SU-DHL-6 (cell line): ENCODE results near the gene NTRK2.

Experiments
- H2AFZ ChIP-seq: fragments of 200-600 bp; sonication (generic); 2 replicates; pipeline ENCODE4 v1.6.1; 2014; ENCODE audit warnings: low read depth, mild to moderate bottlenecking, moderate library complexity, mixed read lengths, antibody characterized with exemption, low read length; ENCODE audit not compliant: severe bottlenecking
- H3F3A ChIP-seq: fragments of 200-600 bp; shearing (Covaris generic); 2 replicates; pipeline ENCODE4 v1.6.0; 2016; ENCODE audit warnings: antibody characterized with exemption, mild to moderate bottlenecking; ENCODE audit not compliant: insufficient read depth
- H3K27ac ChIP-seq: fragments of 200-600 bp; sonication (generic); 2 replicates; pipeline ENCODE4 v1.5.1; 2016; ENCODE audit warnings: low read depth, mild to moderate bottlenecking, low read length, moderate library complexity, mixed read lengths
- H3K27me3 ChIP-seq: fragments of 200-600 bp; sonication (generic), shearing (Covaris generic); 2 replicates; pipeline ENCODE4 v1.6.0; 2014; ENCODE audit warnings: mild to moderate bottlenecking, low read length
- H3K36me3 ChIP-seq: fragments of 200-600 bp; sonication (generic); 2 replicates; pipeline ENCODE4 v1.6.1; 2014; ENCODE audit warnings: mild to moderate bottlenecking, low read length, mixed read lengths
- H3K4me2 ChIP-seq: fragments of 300-600, 200-600 bp; shearing (Covaris generic), sonication (generic); 2 replicates; pipeline ENCODE4 v1.6.0; 2014; ENCODE audit warnings: low read length, low read depth, mild to moderate bottlenecking; ENCODE audit not compliant: poor library complexity, severe bottlenecking
- H3K4me3 ChIP-seq: fragments of 200-600 bp; sonication (generic); 2 replicates; pipeline ENCODE4 v1.5.1; 2014; ENCODE audit warnings: antibody characterized with exemption, low read length, mild to moderate bottlenecking, mixed read lengths; ENCODE audit not compliant: insufficient read depth, poor library complexity, severe bottlenecking
- H3K79me2 ChIP-seq: fragments of 200-600 bp; sonication (generic); 2 replicates; pipeline ENCODE4 v1.6.1; 2014; ENCODE audit warnings: mild to moderate bottlenecking, low read length, moderate library complexity; ENCODE audit not compliant: insufficient read depth
- H3K9ac ChIP-seq: fragments of 200-600 bp; sonication (generic); 2 replicates; pipeline ENCODE4 v1.7.0; 2014; ENCODE audit warnings: mild to moderate bottlenecking, low read length
- H3K9me2 ChIP-seq: fragments of 200-600 bp; sonication (generic); replicated peaks from 2 replicates; pipeline ENCODE4 v1.6.1; 2014; ENCODE audit warnings: low read length; ENCODE audit not compliant: insufficient read depth
- H3K9me3 ChIP-seq: fragments of 200-600 bp; sonication (generic); 2 replicates; pipeline ENCODE4 v1.6.1; 2014; ENCODE audit warnings: low read length, mixed read lengths; ENCODE audit not compliant: insufficient read depth
- H4K20me1 ChIP-seq: fragments of 200-600 bp; sonication (generic); 2 replicates; pipeline ENCODE4 v1.6.1; 2014; ENCODE audit warnings: low read depth, mild to moderate bottlenecking, antibody characterized with exemption, low read length, moderate library complexity, mixed read lengths
- CTCF ChIP-seq: fragments of 200-600 bp; sonication (generic); IDR thresholded peaks from one replicate; pipeline ENCODE4 v1.5.1; 2017; ENCODE audit warnings: antibody characterized with exemption, mild to moderate bottlenecking, low read length, moderate library complexity; ENCODE audit not compliant: insufficient read depth, poor library complexity, severe bottlenecking
- EZH2phosphoT487 ChIP-seq: fragments of 200-600 bp; sonication (generic), shearing (Covaris generic); conservative IDR thresholded peaks from 2 replicates; pipeline ENCODE4 v1.6.1; 2018; ENCODE audit warnings: mild to moderate bottlenecking, antibody characterized with exemption, low read length, moderate library complexity, mixed read lengths

The NTRK2 gene

GRCh38 chr9:84949971-84950370, 280.4 kb downstream of the NTRK2 start:
- Histone ChIP-seq H3K36me3 (no peaks in the 10 kb centered on the region), H3K4me2 (no peak overlapping the region), H4K20me1 (no peaks in the 10 kb centered on the region), H3K27me3 (no peaks in the 10 kb centered on the region), H3K9me3 (no peaks in the 10 kb centered on the region), H3F3A (no peaks in the 10 kb centered on the region), H3K4me3 (no peak overlapping the region), H3K79me2 (no peaks in the 10 kb centered on the region), H3K9ac (no peak overlapping the region), H2AFZ (no peak overlapping the region), H3K27ac (no peak overlapping the region), H3K9me2 (no peaks in the 10 kb centered on the region)
- TF ChIP-seq CTCF, result no peak
- no peak for TF ChIP-seq EZH2phosphoT487

- Histone ChIP-seq H3K79me2 (no peaks in the 10 kb centered on the region), H3K4me3 (no peak overlapping the region), H3K9me3 (no peaks in the 10 kb centered on the region), H3K4me2 (no peak overlapping the region), H3K9ac (no peak overlapping the region), H2AFZ (no peak overlapping the region), H3K27ac (no peak overlapping the region), H3K27me3 (no peaks in the 10 kb centered on the region), H3F3A (no peaks in the 10 kb centered on the region), H3K9me2 (no peaks in the 10 kb centered on the region), H4K20me1 (no peaks in the 10 kb centered on the region), H3K36me3 (no peaks in the 10 kb centered on the region)
- TF ChIP-seq EZH2phosphoT487 (no peak), CTCF (no peak)
Observed at GRCh38 chr9:84950879-84951811, 281.6 kb downstream of the NTRK2 start.

GRCh38 chr9:84953252-84953773, 283.8 kb downstream of the NTRK2 start:
- no peaks in the 10 kb centered on the region for H3K36me3 ChIP-seq
- H3K27me3 ChIP-seq, result no peaks in the 10 kb centered on the region
- no peaks in the 10 kb centered on the region for H3F3A ChIP-seq
- TF ChIP-seq CTCF, result no peak
- TF ChIP-seq EZH2phosphoT487, result no peak
- H3K4me3 ChIP-seq, result no peak overlapping the region
- no peak overlapping the region for H3K4me2 ChIP-seq
- H3K27ac ChIP-seq, result no peak overlapping the region
- H3K9me2 ChIP-seq, result no peaks in the 10 kb centered on the region; the same call in 1 of the 2 replicates
- no peaks in the 10 kb centered on the region for H4K20me1 ChIP-seq
- H3K9ac ChIP-seq, result no peak overlapping the region
- H2AFZ ChIP-seq, result no peak overlapping the region
- no peaks in the 10 kb centered on the region for H3K79me2 ChIP-seq
- no peaks in the 10 kb centered on the region for H3K9me3 ChIP-seq
